ENCODE results near the gene RGL3. TPM values are rescaled to one million over a fixed set of nuclear protein-coding genes. Genes with fewer than 3 reads are reported as not detected.

Gene RGL3
- total RNA-seq, 1 donor from 2014 or later: 9.2 TPM

DNA sequence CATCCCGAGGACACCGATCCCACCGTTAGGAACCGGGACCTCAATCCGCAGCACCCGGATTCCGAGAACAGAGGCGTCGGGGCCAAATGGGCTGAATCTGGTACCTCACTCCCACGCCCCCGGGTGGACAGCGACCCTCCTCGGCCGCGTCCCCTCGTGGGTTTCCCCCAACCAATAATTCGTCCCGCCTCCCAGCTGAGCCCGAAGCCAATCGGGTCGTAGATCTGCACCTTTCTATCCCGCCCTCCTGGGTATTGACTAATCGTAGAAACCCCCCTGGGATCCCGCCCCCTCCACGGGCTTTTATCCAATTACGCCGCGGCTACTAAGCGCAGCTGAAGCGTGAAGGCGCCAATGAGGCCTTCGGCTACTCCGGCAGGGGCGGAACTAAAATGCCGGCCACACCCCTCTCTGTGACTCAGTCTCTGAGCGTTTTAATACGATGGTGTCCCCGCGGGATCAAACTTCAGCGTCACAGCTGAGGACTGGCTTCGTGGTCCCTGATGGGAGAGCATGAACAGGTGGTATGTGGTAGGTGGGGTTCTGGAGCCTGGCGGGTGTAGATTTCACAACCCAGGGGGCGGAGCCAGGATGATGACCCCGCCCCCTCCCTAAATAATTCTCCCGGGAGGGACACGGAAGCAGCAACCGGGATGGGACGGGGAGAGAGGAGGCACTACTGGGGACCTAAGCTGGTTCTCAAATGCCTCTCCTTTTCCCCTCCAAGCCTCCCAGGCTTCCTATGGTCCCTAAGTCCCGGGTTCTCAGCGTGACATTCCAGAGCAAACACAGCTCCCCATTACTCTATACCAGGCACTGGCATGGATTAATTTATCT is 72.8 kb downstream of the RGL3 start, which contains the start of the genes CCDC159 and TMEM205:
Gene CCDC159 (plus strand): TSS at position 416 of the 837 bp plus-strand sequence. CDS start 88 bp downstream, at position 504.
Gene TMEM205 (minus strand): TSS at position 165 of the 837 bp plus-strand sequence. CDS start 649 bp downstream, outside the sequence.
- intact Hi-C loops (cut with micrococcal nuclease): no loop called here
- peak; percentile 21 for TF ChIP-seq CTCF (IDR thresholded peaks at IDR 0.05; ENCODE audit: borderline replicate concordance)
- peak; percentile 98 for DNase-seq

GRCh38 chr19:11345122-11345803 is 73.9 kb downstream of the RGL3 start:
- DNase-seq: no peak
- Histone ChIP-seq H3K27ac (replicated peaks) (peak overlapping the region; percentile 89), H3K36me3 (peaks cover 17% of the 10 kb centered on the region), H3K4me3 (peak overlapping the region; percentile 91), H3K4me1 (peaks cover 34% of the 10 kb centered on the region), H3K9me3 (replicated peaks) (peaks cover 9% of the 10 kb centered on the region), H3K27me3 (ENCODE audit: low read depth) (no peaks in the 10 kb centered on the region)
- intact Hi-C loops (cut with micrococcal nuclease): no loop called here
- no peak for TF ChIP-seq CTCF (IDR thresholded peaks at IDR 0.05; ENCODE audit: borderline replicate concordance)

More for the DNA sequence above, 72.8 kb downstream of the RGL3 start, which contains the start of the genes CCDC159 and TMEM205:
- Histone ChIP-seq H3K36me3 (peaks cover 15% of the 10 kb centered on the region), H3K27me3 (ENCODE audit: low read depth) (no peaks in the 10 kb centered on the region), H3K9me3 (replicated peaks) (peaks cover 9% of the 10 kb centered on the region), H3K27ac (replicated peaks) (peak within 1 kb of the TSS; percentile 89), H3K4me3 (peak within 1 kb of the TSS; percentile 91), H3K4me1 (peaks cover 33% of the 10 kb centered on the region)

Other genes with a start within 250 kb of the RGL3 start
- 326 TPM for gene KANK2, start 221.8 kb downstream of the RGL3 start, total RNA-seq
- not detected for gene ANGPTL8, start 179.7 kb downstream of the RGL3 start, total RNA-seq
- gene DOCK6, start 156.8 kb downstream of the RGL3 start, total RNA-seq: 43.2 TPM
- gene TSPAN16, start 123.2 kb downstream of the RGL3 start, total RNA-seq: not detected
- gene RAB3D, start 79.7 kb downstream of the RGL3 start, total RNA-seq: 7.2 TPM
- gene TMEM205, start 73.0 kb downstream of the RGL3 start, total RNA-seq: 77.8 TPM
- gene CCDC159, start 72.8 kb downstream of the RGL3 start, total RNA-seq: 24.5 TPM
- gene PLPPR2, start 63.9 kb downstream of the RGL3 start, total RNA-seq: 10.6 TPM
- 1.1 TPM for gene SWSAP1, start 44.6 kb downstream of the RGL3 start, total RNA-seq
- 6.0 TPM for gene EPOR, start 35.0 kb downstream of the RGL3 start, total RNA-seq
- 0.77 TPM for gene ODAD3, start 15.8 kb upstream of the RGL3 start, total RNA-seq
- 120 TPM for gene PRKCSH, start 16.3 kb upstream of the RGL3 start, total RNA-seq
- 0.66 TPM for gene ELAVL3, start 61.7 kb upstream of the RGL3 start, total RNA-seq
- 4.2 TPM for gene ZNF653, start 86.5 kb upstream of the RGL3 start, total RNA-seq
- 167 TPM for gene ECSIT, start 109.8 kb upstream of the RGL3 start, total RNA-seq
- gene CNN1, start 119.5 kb upstream of the RGL3 start, total RNA-seq: 133 TPM
- gene ELOF1, start 139.9 kb upstream of the RGL3 start, total RNA-seq: 33.1 TPM
- 3.1 TPM for gene ACP5, start 158.3 kb upstream of the RGL3 start, total RNA-seq
- 5.5 TPM for gene ZNF627, start 178.2 kb upstream of the RGL3 start, total RNA-seq